Hepatocyte (in vitro differentiated cells): ENCODE data around the gene EGLN3.

Experiments used
- EZH2 ChIP-seq: fragments of 200-600 bp; sonication (generic); IDR thresholded peaks from 2 replicates; pipeline ENCODE4 v1.6.1; 2016; ENCODE audit warnings: antibody characterized with exemption, mild to moderate bottlenecking, borderline replicate concordance
- TF ChIP-seq, protein P1 (sequence below): fragments of 200-600 bp; sonication (generic); IDR thresholded peaks from 2 replicates; pipeline ENCODE4 v1.5.1; 2016; ENCODE audit warnings: antibody characterized with exemption, mild to moderate bottlenecking; ENCODE audit not compliant: poor library complexity

- TF ChIP-seq, protein P1, sequence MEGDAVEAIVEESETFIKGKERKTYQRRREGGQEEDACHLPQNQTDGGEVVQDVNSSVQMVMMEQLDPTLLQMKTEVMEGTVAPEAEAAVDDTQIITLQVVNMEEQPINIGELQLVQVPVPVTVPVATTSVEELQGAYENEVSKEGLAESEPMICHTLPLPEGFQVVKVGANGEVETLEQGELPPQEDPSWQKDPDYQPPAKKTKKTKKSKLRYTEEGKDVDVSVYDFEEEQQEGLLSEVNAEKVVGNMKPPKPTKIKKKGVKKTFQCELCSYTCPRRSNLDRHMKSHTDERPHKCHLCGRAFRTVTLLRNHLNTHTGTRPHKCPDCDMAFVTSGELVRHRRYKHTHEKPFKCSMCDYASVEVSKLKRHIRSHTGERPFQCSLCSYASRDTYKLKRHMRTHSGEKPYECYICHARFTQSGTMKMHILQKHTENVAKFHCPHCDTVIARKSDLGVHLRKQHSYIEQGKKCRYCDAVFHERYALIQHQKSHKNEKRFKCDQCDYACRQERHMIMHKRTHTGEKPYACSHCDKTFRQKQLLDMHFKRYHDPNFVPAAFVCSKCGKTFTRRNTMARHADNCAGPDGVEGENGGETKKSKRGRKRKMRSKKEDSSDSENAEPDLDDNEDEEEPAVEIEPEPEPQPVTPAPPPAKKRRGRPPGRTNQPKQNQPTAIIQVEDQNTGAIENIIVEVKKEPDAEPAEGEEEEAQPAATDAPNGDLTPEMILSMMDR = no peak
- TF ChIP-seq EZH2 = no peak
Observed at GRCh38 chr14:33911046-33911445, 39.8 kb downstream of the EGLN3 start.
